Superior temporal gyrus (tissue), 1 donor: ENCODE data around the gene BNIP3.
"Not testable (repeated sequence)": the region's sequence is repeated elsewhere in the genome, so short reads cannot be mapped to it uniquely, and the experiment has no call there.

Experiments
- DNase-seq: peaks from one replicate; pipeline ENCODE4 v3.0.0-alpha.2; 2016; ENCODE audit errors: extremely low spot score

The BNIP3 gene

GRCh38 chr10:131929122-131929845, 52.4 kb downstream of the BNIP3 start:
- DNase-seq = no peak

DNA sequence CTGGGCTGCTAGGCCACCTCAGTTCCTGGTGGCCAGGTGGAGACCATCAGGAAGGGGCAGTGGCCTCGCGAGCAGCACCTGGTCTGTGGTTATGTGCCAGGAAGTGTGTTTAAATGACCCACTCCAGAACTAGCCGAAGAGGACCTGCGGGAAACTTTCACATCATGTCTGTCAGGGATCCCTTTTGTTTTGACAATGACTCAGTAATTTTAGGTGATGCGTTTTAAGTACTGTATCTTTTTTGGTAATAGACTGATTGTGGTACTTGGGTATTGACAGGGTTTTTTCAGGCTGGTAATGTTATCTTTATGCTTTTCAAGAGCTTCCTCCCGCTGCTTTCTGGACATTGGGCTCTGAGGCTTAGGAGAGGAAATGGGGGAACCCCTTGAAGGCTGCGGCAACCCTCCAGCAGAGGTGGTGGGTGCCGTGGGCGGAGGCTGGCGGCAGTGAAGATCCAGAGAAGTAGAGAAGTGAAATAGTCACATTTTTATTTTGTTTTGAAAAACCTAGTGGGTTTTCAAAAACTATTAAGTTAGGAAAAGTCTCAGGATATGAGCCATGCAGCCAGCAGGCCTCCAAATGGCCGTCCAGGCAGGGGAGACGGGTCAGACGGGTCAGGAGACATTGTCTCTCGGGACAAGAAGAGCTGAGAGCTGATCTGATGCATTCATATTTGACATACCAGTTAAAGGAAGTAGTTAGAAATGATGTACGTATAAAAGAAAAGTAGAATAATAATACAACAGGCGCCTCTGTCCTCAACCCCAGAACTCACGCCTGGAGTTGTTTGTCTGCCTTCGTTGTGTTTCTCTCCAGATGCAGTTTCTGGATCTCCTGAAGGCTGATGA, 53.3 kb downstream of the BNIP3 start:
- no peak for DNase-seq

DNA sequence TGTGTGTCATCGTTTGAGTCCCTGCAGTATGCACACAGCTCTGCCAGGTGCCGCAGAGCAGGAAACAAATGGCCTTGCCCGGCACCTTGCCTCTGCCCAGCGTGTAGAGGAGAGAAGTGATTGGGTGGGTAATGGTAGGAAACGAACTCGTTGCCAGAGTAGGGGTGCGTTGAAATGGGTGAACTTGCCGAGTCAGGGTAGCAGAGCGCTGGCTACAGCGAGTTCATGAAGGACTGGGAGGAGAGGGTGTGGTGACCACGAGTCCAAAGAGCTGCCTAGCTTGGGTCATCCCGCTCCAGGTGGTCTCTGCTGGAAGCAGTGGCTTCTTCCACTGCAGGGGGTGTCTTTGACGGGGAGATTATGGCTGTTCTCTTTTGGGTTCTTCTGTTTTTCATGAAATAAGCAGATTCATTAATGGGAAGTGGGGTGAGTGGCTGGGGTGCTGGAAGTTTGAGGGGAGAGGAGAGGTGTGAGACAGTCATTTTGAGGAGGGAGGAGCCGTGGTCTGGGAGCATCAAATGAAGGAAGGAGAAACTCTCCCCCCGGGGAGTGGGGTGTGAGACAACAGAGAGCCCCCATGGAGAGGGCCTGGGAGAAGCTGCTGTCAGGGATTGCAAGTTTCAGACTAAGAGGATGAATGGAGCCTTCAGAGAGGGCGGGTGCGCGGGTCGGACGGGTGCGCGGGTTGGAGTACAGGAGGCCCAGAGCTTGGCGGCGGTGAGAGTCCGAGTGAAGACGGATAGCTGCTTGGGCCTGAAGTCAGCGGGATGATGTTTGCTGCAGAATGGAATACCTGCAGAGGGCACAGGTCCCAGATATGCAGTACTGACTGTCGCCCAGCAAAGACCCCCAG, 54.8 kb downstream of the BNIP3 start:
- DNase-seq = no peak

- DNase-seq = no peak
Observed at GRCh38 chr10:131926253-131926652, 55.5 kb downstream of the BNIP3 start.

DNA sequence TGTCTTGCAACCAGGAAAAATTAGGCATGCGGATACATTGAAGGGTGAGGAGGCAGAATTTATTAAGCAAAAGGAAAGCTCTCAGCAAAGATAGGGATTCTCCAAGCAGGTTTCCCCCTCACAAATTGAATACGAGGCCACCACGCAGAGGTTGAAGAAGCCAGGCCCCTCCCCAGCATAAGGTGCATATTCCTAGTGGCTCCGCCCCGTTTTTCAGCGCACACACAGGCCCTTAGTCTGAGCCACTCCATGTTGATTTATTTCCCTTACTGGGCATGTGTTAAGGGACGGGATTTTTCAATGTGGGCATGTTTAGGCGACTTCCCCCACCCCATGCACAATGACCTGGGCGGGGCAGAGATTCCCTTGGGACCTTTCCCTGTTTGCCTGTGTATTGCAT, 56.0 kb downstream of the BNIP3 start:
- no peak for DNase-seq

DNA sequence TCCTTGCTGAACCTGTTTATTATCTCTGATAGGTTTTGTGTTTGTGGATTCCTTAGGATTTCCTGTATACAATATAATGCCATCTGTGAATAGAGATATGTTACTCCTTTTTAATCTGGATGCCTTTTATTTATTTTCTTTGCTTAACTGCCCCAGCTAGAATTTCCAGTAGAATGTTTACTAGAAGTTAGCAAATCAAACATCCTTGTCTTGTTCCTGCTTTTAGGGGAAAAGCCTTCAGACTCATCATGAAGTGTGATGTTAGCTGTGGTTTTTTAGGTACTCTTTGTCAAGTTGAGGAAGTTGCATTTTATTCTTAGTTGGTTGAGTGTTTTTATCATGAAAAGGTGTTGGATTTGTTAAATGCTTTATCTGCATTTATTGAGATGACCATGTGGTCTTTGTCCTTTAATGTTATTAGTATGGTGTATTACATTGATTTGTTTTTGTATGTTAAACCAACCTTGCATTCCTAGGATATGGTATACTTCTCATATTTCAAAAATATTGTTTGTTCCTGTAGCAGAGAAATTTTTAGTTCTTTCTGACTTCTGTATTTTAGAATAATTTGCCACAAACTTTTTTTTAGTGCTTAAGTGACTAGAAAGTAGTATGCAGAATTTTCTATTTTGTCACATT, 56.6 kb downstream of the BNIP3 start:
- DNase-seq = no peak

- no peak for DNase-seq
Observed at GRCh38 chr10:131923038-131923756, 58.5 kb downstream of the BNIP3 start.

- peak; percentile 34 for DNase-seq
Observed at GRCh38 chr10:131921184-131921583, 60.5 kb downstream of the BNIP3 start.

DNA sequence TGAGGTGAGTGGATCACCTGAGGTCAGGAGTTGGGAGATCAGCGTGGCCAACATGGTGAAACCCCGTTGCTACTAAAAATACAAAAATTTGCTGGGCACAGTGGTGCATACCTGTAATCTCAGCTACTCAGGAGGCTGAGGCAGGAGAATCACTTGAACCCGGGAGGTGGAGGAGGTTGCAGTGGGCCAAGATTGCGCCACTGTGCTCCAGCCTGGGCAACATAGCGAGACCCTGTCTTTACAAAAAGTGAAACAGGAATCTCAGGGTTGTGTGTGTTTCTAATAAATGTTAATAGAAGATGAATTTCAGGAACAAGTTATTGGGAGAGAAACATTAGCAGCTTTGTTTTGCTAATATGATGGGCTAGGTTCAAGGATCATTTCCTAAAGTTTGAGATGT, 61.0 kb downstream of the BNIP3 start:
- no peak for DNase-seq

- no peak for DNase-seq
Observed at GRCh38 chr10:131920151-131920550, 61.6 kb downstream of the BNIP3 start.

DNA sequence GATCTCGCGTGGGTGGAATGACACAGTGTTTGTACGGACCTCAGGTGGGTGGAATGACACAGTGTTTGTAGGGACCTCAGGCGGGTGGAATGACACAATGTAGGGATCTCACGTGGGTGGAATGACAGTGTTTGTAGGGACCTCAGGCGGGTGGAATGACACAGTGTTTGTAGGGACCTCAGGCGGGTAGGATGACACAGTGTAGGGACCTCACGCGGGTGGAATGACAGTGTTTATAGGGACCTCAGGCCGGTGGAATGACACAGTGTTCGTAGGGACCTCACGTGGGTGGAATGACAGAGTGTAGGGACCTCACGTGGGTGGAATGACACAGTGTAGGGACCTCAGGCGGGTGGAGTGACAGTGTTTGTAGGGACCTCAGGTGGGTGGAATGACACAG, 62.3 kb downstream of the BNIP3 start:
- DNase-seq = not testable (repeated sequence)
